ENCODE measurements around the gene RUNX3.
"Not testable (repeated sequence)": the region's sequence is repeated elsewhere in the genome, so short reads cannot be mapped to it uniquely, and the experiment has no call there.

Gene RUNX3

GRCh38 chr1:24911651-24912155 is 18.4 kb downstream of the RUNX3 start:
- no peak for DNase-seq

GRCh38 chr1:24910751-24911650 is 19.1 kb downstream of the RUNX3 start:
- no peak for DNase-seq

- no peak for DNase-seq
Observed at GRCh38 chr1:24910210-24910609, 19.9 kb downstream of the RUNX3 start.

GRCh38 chr1:24909388-24909898 is 20.6 kb downstream of the RUNX3 start:
- DNase-seq, result no peak

GRCh38 chr1:24908591-24909259 is 21.4 kb downstream of the RUNX3 start:
- no peak for DNase-seq

GRCh38 chr1:24907587-24908294 is 22.3 kb downstream of the RUNX3 start:
- DNase-seq, result not testable (repeated sequence)

- DNase-seq, result no peak
Observed at GRCh38 chr1:24906760-24907490, 23.2 kb downstream of the RUNX3 start.

- DNase-seq, result no peak
Observed at GRCh38 chr1:24905979-24906720, 23.9 kb downstream of the RUNX3 start.

GRCh38 chr1:24905355-24905978 is 24.6 kb downstream of the RUNX3 start:
- no peak for DNase-seq

GRCh38 chr1:24904731-24905354 is 25.2 kb downstream of the RUNX3 start:
- no peak for DNase-seq

GRCh38 chr1:24903955-24904730 is 25.9 kb downstream of the RUNX3 start:
- DNase-seq, result no peak

- DNase-seq, result no peak
Observed at GRCh38 chr1:24903560-24903954, 26.5 kb downstream of the RUNX3 start.

- DNase-seq, result no peak
Observed at GRCh38 chr1:24903011-24903461, 27.0 kb downstream of the RUNX3 start.

GRCh38 chr1:24902471-24902891 is 27.6 kb downstream of the RUNX3 start:
- no peak for DNase-seq

GRCh38 chr1:24901791-24902470 is 28.1 kb downstream of the RUNX3 start:
- no peak for DNase-seq

- DNase-seq, result no peak
Observed at GRCh38 chr1:24900985-24901781, 28.9 kb downstream of the RUNX3 start.

GRCh38 chr1:24900486-24900849 is 29.6 kb downstream of the RUNX3 start:
- no peak for DNase-seq

Measured in DMS79 (cell line).